HG03025 (cell line): ENCODE data around the gene ENO2.
"Not testable (repeated sequence)": the region's sequence is repeated elsewhere in the genome, so short reads cannot be mapped to it uniquely, and the experiment has no call there.

Experiments used
- ATAC-seq: cut with Tn5 transposase; IDR thresholded peaks from one replicate; pipeline ENCODE4 v1.9.1; 2021; ENCODE audit warnings: mild to moderate bottlenecking, moderate library complexity; ENCODE audit not compliant: unreplicated experiment, low FRiP score

ENO2 gene

GRCh38 chr12:6886206-6886999 is 28.0 kb upstream of the ENO2 start:
- ATAC-seq: not testable (repeated sequence)

GRCh38 chr12:6887460-6887859 is 26.9 kb upstream of the ENO2 start:
- ATAC-seq: no peak

- ATAC-seq: no peak
These were observed 26.0 kb upstream of the ENO2 start for GRCh38 chr12:6888360-6888759.

- not testable (repeated sequence) for ATAC-seq
These were observed 25.6 kb upstream of the ENO2 start for GRCh38 chr12:6888794-6889193.

- not testable (repeated sequence) for ATAC-seq
These were observed 24.4 kb upstream of the ENO2 start for GRCh38 chr12:6889775-6890573.

- peak; percentile 88 for ATAC-seq
These were observed 23.4 kb upstream of the ENO2 start for GRCh38 chr12:6890789-6891645.

GRCh38 chr12:6891646-6892001 is 22.8 kb upstream of the ENO2 start:
- ATAC-seq: no peak

- ATAC-seq: not testable (repeated sequence)
These were observed 21.7 kb upstream of the ENO2 start for GRCh38 chr12:6892683-6893082.

GRCh38 chr12:6894321-6894720 is 20.1 kb upstream of the ENO2 start:
- no peak for ATAC-seq

GRCh38 chr12:6896846-6897435 is 17.4 kb upstream of the ENO2 start:
- ATAC-seq: no peak

GRCh38 chr12:6899427-6899826 is 15.0 kb upstream of the ENO2 start:
- no peak for ATAC-seq

GRCh38 chr12:6899837-6900519 is 14.4 kb upstream of the ENO2 start:
- no peak for ATAC-seq

GRCh38 chr12:6902448-6902847 is 11.9 kb upstream of the ENO2 start:
- ATAC-seq: no peak

- no peak for ATAC-seq
These were observed 10.7 kb upstream of the ENO2 start for GRCh38 chr12:6903722-6904121.

GRCh38 chr12:6904280-6905276 is 9.8 kb upstream of the ENO2 start, which contains the start of gene LRRC23:
LRRC23 (plus strand) TSS chr12:6904822; CDS start chr12:6905634, 812 bp downstream.
- ATAC-seq: peak; percentile 86

GRCh38 chr12:6905414-6906040 is 8.9 kb upstream of the ENO2 start:
- no peak for ATAC-seq

GRCh38 chr12:6908141-6908540 is 6.2 kb upstream of the ENO2 start:
- not testable (repeated sequence) for ATAC-seq
